ENCODE data around the gene TRIP13.
"Not testable (repeated sequence)": the region's sequence is repeated elsewhere in the genome, so short reads cannot be mapped to it uniquely, and the experiment has no call there.

The TRIP13 gene

GRCh38 chr5:873328-873727, 19.4 kb upstream of the TRIP13 start:
- DNase-seq: no peak

GRCh38 chr5:875931-876330, 16.8 kb upstream of the TRIP13 start:
- DNase-seq: no peak

GRCh38 chr5:876398-877365, 16.0 kb upstream of the TRIP13 start:
- DNase-seq: no peak

GRCh38 chr5:878125-878524, 14.6 kb upstream of the TRIP13 start:
- no peak for DNase-seq

GRCh38 chr5:878677-879076, 14.0 kb upstream of the TRIP13 start:
- DNase-seq: not testable (repeated sequence)

- DNase-seq: no peak
Observed at GRCh38 chr5:880816-881550, 11.7 kb upstream of the TRIP13 start.

GRCh38 chr5:881551-881935, 11.1 kb upstream of the TRIP13 start:
- no peak for DNase-seq

GRCh38 chr5:882253-883183, 10.2 kb upstream of the TRIP13 start:
- DNase-seq: no peak

GRCh38 chr5:883475-884181, 9.1 kb upstream of the TRIP13 start:
- no peak for DNase-seq

GRCh38 chr5:884345-885126, 8.1 kb upstream of the TRIP13 start:
- DNase-seq: no peak

GRCh38 chr5:885127-885442, 7.6 kb upstream of the TRIP13 start:
- DNase-seq: no peak

GRCh38 chr5:885529-885928, 7.2 kb upstream of the TRIP13 start:
- no peak for DNase-seq

GRCh38 chr5:886036-886435, 6.6 kb upstream of the TRIP13 start:
- DNase-seq: no peak

- no peak for DNase-seq
Observed at GRCh38 chr5:886716-887325, 5.9 kb upstream of the TRIP13 start.

GRCh38 chr5:887947-888637, 4.6 kb upstream of the TRIP13 start:
- DNase-seq: no peak

- DNase-seq: no peak
Observed at GRCh38 chr5:888638-889035, 4.0 kb upstream of the TRIP13 start.

GRCh38 chr5:889075-889710, 3.5 kb upstream of the TRIP13 start:
- DNase-seq: no peak

GRCh38 chr5:891117-891836, 1.4 kb upstream of the TRIP13 start:
- peak; percentile 87 for DNase-seq

- DNase-seq: no peak
Observed at GRCh38 chr5:891837-892393, 769 bp upstream of the TRIP13 start.
